Measurements from ENCODE around the gene GET4. TPM values are rescaled to one million over a fixed set of nuclear protein-coding genes. Genes with fewer than 3 reads are reported as not detected.

Gene GET4, protein sequence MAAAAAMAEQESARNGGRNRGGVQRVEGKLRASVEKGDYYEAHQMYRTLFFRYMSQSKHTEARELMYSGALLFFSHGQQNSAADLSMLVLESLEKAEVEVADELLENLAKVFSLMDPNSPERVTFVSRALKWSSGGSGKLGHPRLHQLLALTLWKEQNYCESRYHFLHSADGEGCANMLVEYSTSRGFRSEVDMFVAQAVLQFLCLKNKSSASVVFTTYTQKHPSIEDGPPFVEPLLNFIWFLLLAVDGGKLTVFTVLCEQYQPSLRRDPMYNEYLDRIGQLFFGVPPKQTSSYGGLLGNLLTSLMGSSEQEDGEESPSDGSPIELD
- 43.4 TPM for total RNA-seq

DNA sequence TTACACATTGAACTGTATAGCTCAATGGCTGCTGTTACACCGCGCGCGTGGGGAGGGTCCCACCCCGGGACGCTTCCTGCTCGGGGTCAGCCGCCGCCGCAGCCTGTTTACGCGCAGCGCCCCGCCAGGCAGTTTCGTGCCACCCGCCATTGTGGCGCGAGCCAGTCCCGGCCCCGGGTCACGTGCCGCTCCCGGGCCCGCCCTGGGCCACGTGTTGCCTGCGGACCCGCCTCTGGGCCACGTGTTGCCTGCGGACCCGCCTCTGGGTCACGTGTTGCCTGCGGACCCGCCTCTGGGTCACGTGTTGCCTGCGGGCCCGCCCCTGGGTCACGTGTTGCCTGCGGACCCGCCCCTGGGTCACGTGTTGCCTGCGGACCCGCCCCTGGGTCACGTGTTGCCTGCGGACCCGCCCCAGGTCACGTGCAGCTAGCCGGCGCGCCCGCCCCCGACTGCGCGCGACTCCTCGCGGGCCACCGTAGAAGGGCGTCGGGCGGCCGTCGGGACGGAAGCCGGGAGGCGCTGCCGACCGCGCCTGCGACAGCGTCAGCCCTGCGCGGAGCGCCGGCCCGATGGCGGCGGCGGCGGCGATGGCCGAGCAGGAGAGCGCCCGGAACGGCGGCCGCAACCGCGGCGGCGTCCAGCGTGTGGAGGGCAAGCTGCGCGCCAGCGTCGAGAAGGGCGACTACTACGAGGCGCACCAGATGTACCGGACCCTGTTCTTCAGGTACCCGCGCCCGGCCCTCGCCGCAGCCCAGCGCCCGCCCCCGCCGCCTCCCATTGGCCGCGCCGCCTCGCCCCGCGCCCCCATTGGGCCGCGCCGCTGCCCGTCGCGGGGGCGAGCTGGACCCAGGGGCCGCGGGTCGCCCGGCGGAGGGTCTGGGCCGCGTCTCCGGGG, at the start of gene GET4:
TSS of gene GET4 (plus strand) at position 478 of the 895 bp plus-strand sequence. CDS start at position 570, 92 bp downstream.
- peak; percentile 98 for DNase-seq (ENCODE audit: low spot score)

- no peak for DNase-seq (ENCODE audit: low spot score)
These were observed 47.4 kb upstream of the GET4 start for GRCh38 chr7:828793-829561.

GRCh38 chr7:830069-830468, 46.3 kb upstream of the GET4 start:
- no peak for DNase-seq (ENCODE audit: low spot score)

- DNase-seq (ENCODE audit: low spot score): no peak
These were observed 44.7 kb upstream of the GET4 start for GRCh38 chr7:831596-832166.

- DNase-seq (ENCODE audit: low spot score): no peak
These were observed 44.0 kb upstream of the GET4 start, which contains the start of gene SUN1 for GRCh38 chr7:832167-832967. Gene SUN1, plus strand, starts transcription at chr7:832476. Its CDS starts 49 bp downstream, at chr7:832525.

DNA sequence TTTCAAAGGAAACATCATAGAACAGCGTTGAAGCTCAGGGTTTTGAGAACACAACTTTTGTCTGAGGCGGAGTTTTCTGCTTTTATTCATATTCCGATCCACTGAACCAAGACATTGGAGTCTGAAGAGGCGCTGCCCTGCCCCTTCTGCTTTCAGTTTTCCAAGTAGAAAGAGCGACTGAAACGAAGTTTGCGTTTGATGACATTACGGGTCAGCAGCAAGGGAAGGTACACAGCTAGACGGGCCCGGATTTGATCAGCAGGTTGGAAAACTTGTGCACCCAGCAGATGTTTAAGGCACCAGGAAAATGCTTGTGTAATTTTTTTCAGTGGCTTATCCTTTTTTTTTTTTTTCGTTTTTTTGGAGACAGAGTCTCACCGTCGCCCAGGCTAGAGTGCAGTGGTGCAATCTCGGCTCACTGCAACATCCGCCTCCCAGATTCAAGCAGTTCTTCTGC, 43.4 kb upstream of the GET4 start:
- DNase-seq (ENCODE audit: low spot score): no peak

GRCh38 chr7:833601-834258, 42.6 kb upstream of the GET4 start:
- no peak for DNase-seq (ENCODE audit: low spot score)

DNA sequence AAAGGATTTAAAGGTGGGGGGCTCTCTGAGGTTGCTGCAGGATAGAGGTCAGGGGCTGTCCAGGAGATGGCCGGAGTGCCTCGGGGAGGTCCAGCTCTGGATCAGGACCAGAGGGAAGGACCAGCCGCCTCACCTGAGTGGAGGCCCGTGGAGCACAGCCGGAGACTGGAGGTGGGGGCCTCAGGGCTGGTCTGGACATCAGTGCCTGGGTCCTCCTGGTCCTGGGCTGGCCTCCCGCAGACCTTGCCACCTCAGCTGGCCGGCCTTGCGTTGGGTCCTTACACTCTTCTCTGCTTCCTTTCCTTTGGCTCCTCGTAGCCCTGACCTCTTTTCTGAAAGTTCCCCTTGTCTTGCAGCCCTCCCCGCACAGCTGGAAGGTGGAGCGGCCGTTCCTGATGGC, 42.1 kb upstream of the GET4 start:
- DNase-seq (ENCODE audit: low spot score): no peak

DNA sequence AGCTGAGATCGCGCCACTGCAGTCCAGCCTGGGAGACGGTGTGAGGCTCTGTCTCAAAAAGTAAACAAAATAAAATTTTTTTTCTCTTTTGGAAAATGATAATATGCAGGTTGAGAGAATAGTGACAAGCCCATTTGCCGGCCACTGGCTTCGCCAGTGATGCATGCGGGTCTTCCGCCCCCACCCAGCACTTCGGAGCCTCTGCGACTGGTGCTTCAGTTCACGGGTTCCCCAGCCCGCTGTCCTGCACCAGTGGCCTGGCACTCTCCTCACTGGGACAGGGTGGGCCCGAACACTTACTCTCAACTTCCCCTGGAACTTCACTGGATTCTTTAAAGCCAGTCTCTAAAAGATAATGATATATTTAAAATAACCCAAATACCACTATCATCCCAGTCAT, 41.3 kb upstream of the GET4 start:
- no peak for DNase-seq (ENCODE audit: low spot score)

GRCh38 chr7:835485-836401, 40.6 kb upstream of the GET4 start:
- DNase-seq (ENCODE audit: low spot score): no peak

DNA sequence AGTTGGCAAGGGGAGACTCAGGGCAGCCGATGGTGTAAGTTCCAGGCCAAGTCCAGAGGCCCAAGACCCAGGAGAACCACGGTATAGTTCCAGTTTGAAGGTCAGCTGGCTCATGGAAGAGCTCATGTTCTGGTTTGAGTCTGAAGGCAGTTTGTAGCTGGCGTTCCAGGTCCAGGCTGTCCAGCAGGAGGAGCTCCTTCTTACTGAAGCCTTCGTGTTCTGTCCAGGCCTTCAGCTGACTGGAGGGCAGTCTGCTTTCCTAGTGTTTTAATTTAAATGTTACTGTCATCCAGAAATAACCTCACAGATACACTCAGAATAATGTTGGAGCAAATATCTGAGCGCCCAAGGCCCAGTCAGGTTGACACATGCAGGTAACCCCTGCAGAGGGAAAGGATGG, 39.9 kb upstream of the GET4 start:
- no peak for DNase-seq (ENCODE audit: low spot score)

DNA sequence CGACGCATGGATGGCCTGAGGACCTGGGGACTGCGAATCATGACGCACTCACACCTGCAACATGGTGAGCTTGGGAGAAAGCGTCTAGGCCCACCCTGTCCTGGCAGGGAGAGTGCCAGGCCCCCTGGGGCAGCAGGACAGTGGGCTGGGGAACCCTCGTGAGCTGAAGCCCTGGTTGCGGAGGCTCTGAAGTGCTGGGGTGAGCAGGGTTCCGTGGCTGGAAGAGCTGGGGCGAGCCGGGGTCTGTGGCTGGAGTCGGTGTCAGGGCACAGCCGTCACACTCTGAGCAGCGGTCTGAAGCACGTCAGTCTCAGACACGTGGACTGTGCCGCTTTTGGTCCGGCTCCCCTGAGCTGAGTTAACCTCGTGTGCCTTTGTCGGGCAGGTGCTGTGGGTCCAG, 39.4 kb upstream of the GET4 start:
- no peak for DNase-seq (ENCODE audit: low spot score)

GRCh38 chr7:840001-840600, 36.3 kb upstream of the GET4 start:
- no peak for DNase-seq (ENCODE audit: low spot score)

GRCh38 chr7:841943-842342, 34.4 kb upstream of the GET4 start:
- DNase-seq (ENCODE audit: low spot score): no peak

- DNase-seq (ENCODE audit: low spot score): no peak
These were observed 33.8 kb upstream of the GET4 start for GRCh38 chr7:842431-843031.

DNA sequence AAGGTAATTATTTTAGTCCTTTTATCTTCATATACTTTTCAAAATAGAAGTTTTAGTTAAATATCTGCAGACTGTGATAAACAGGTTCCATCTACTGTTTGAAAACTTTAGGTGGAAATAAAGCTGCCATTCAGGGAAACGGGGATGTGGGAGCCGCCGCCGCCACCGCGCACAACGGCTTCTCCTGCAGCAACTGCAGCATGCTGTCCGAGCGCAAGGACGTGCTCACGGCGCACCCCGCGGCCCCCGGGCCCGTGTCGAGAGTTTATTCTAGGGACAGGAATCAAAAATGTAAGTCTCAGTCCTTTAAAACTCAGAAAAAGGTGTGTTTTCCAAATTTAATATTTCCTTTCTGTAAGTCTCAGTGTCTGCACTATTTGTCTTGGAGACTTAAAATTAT, 33.1 kb upstream of the GET4 start:
- no peak for DNase-seq (ENCODE audit: low spot score)

GRCh38 chr7:844043-844442, 32.3 kb upstream of the GET4 start:
- no peak for DNase-seq (ENCODE audit: low spot score)

GRCh38 chr7:844514-844913, 31.8 kb upstream of the GET4 start:
- no peak for DNase-seq (ENCODE audit: low spot score)
